GM12891 (cell line): Measurements from ENCODE around the gene PDIA2.

Experiments used
- POLR2A ChIP-seq: IDR thresholded peaks from 2 replicates; pipeline ENCODE4 v1.6.1; 2011; ENCODE audit warnings: low read depth, low read length, control low read depth
- POLR2AphosphoS5 ChIP-seq: IDR thresholded peaks from 2 replicates; pipeline ENCODE4 v1.6.1; 2011; ENCODE audit warnings: low read depth, low read length, control low read depth
- TAF1 ChIP-seq: IDR thresholded peaks from 2 replicates; pipeline ENCODE4 v1.6.1; 2011; ENCODE audit warnings: low read depth, low read length, control low read depth

DNA sequence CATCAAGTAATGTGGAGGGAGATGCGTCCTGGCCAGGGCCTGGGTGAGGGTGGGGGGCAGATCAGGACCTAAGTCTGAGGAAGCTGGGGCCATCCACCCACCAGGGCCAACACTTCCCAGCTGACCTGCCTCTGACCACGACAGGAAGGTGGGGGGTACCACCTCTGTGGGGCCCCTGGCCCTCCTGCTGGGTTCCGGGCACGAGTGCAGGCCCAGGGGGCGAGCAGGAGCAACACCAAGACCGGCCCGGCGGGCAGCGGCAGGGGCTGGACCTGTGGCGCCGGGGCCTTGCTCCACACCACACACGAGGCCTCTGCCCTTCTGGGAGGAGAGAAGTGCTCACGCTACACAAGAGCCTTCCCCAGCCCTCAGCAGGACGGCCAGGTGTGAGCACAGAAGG lies 13.3 kb downstream of the PDIA2 start:
- TF ChIP-seq POLR2AphosphoS5: no peak
- TF ChIP-seq TAF1: no peak
- TF ChIP-seq POLR2A: no peak
